Fibroblast of pulmonary artery (primary cell): ENCODE data around the gene GSTA4.

Source experiments
- DNase-seq: peaks from one replicate; pipeline ENCODE4 v3.0.0-alpha.2; 2010; ENCODE audit warnings: low read depth
- H3K4me3 ChIP-seq: replicated peaks from 2 replicates; pipeline ENCODE4 v1.5.1; 2011; ENCODE audit warnings: low read depth, mild to moderate bottlenecking, control low read depth, low read length, moderate library complexity
- TF ChIP-seq, protein P1 (sequence below): IDR thresholded peaks from 2 replicates; pipeline ENCODE4 v1.5.1; 2011; ENCODE audit warnings: mild to moderate bottlenecking, control low read depth, low read length, inconsistent platforms; ENCODE audit errors: missing control alignments

Gene GSTA4

GRCh38 chr6:52992980-52993920, 1.8 kb downstream of the GSTA4 start:
- TF ChIP-seq, protein P1, sequence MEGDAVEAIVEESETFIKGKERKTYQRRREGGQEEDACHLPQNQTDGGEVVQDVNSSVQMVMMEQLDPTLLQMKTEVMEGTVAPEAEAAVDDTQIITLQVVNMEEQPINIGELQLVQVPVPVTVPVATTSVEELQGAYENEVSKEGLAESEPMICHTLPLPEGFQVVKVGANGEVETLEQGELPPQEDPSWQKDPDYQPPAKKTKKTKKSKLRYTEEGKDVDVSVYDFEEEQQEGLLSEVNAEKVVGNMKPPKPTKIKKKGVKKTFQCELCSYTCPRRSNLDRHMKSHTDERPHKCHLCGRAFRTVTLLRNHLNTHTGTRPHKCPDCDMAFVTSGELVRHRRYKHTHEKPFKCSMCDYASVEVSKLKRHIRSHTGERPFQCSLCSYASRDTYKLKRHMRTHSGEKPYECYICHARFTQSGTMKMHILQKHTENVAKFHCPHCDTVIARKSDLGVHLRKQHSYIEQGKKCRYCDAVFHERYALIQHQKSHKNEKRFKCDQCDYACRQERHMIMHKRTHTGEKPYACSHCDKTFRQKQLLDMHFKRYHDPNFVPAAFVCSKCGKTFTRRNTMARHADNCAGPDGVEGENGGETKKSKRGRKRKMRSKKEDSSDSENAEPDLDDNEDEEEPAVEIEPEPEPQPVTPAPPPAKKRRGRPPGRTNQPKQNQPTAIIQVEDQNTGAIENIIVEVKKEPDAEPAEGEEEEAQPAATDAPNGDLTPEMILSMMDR: no peak
- DNase-seq: peak; percentile 63
- H3K4me3 ChIP-seq: peak overlapping the region; percentile 81

DNA sequence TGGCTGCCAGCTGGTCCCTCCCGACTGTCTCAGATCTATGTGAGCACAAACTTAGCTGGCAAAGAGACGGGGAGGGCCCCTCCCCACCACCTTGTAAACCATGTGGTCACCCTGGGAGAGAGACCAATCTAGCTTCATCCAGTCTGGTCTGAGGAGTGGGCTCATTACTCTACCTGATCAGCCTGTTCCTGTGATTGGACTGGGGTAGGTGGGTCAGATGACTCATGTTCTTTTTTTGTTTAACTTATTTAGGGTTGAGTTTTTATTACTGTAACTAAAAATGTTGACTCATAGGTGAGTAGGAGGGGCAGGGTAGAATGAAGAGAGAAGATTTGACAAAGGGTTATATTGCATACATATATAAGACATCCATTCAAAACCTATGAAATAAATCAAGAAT, 4.7 kb downstream of the GSTA4 start:
- TF ChIP-seq, protein P1: no peak
- DNase-seq: no peak
- no peak overlapping the region for H3K4me3 ChIP-seq

- H3K4me3 ChIP-seq: no peak overlapping the region
- DNase-seq: no peak
- TF ChIP-seq, protein P1: no peak
These were observed 9.9 kb downstream of the GSTA4 start for GRCh38 chr6:52985228-52985627.

DNA sequence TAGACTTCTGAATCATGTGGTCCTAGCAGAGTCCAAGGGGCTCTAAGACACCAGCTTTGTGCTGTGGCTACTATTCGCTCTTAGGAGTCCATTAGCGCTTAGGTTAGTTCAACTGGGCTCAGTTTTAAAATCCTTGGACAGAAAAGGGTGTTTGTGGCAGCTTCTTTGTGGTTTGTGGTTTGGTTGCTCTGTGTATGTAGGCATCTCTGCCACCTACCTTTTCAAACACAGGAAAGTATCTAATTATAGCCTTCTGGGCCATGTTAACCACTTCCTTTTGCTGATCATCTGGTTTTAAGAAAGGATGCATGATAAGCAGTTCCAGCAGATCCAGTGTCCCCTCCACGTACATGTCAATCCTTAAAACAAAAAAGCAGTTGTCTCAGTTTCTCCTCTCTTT, 10.8 kb downstream of the GSTA4 start:
- H3K4me3 ChIP-seq: no peak overlapping the region
- DNase-seq: no peak
- TF ChIP-seq, protein P1: no peak

- H3K4me3 ChIP-seq: no peak overlapping the region
- TF ChIP-seq, protein P1: no peak
- DNase-seq: no peak
These were observed 11.8 kb downstream of the GSTA4 start for GRCh38 chr6:52983159-52983848.

- DNase-seq: no peak
- no peak overlapping the region for H3K4me3 ChIP-seq
- TF ChIP-seq, protein P1: no peak
These were observed 12.4 kb downstream of the GSTA4 start for GRCh38 chr6:52982680-52983079.
